Measurements from ENCODE around the gene ITGA3.
"Not testable (repeated sequence)": the region's sequence is repeated elsewhere in the genome, so short reads cannot be mapped to it uniquely, and the experiment has no call there.

The ITGA3 gene

GRCh38 chr17:50035945-50036344 is 20.0 kb upstream of the ITGA3 start:
- DNase-seq: no peak

- no peak for DNase-seq
Measured at GRCh38 chr17:50036455-50037261, 19.3 kb upstream of the ITGA3 start.

GRCh38 chr17:50037321-50038107 is 18.4 kb upstream of the ITGA3 start:
- no peak for DNase-seq

- no peak for DNase-seq
Measured at GRCh38 chr17:50039058-50039457, 16.9 kb upstream of the ITGA3 start.

GRCh38 chr17:50040496-50040895 is 15.4 kb upstream of the ITGA3 start:
- not testable (repeated sequence) for DNase-seq

- DNase-seq: no peak
Measured at GRCh38 chr17:50042211-50042610, 13.7 kb upstream of the ITGA3 start.

GRCh38 chr17:50043290-50044148 is 12.4 kb upstream of the ITGA3 start:
- DNase-seq: no peak

- DNase-seq: no peak
Measured at GRCh38 chr17:50044483-50044882, 11.4 kb upstream of the ITGA3 start.

- no peak for DNase-seq
Measured at GRCh38 chr17:50045154-50045553, 10.8 kb upstream of the ITGA3 start.

- DNase-seq: no peak
Measured at GRCh38 chr17:50046179-50046578, 9.7 kb upstream of the ITGA3 start.

GRCh38 chr17:50046667-50047066 is 9.2 kb upstream of the ITGA3 start:
- DNase-seq: no peak

GRCh38 chr17:50047083-50047482 is 8.8 kb upstream of the ITGA3 start:
- DNase-seq: no peak

- peak; percentile 16 to 44 for DNase-seq
Measured at GRCh38 chr17:50047488-50048126, 8.3 kb upstream of the ITGA3 start.

- DNase-seq: no peak
Measured at GRCh38 chr17:50048146-50048720, 7.7 kb upstream of the ITGA3 start.

- no peak for DNase-seq
Measured at GRCh38 chr17:50048988-50049387, 6.9 kb upstream of the ITGA3 start.

- no peak for DNase-seq
Measured at GRCh38 chr17:50049636-50050035, 6.3 kb upstream of the ITGA3 start.

- DNase-seq: no peak
Measured at GRCh38 chr17:50050431-50051032, 5.4 kb upstream of the ITGA3 start.

- DNase-seq: peak; percentile 81 to 89
Measured at GRCh38 chr17:50051082-50051576, 4.8 kb upstream of the ITGA3 start.

- DNase-seq: peak in 1 of 2 experiments; percentile 12
Measured at GRCh38 chr17:50051606-50052005, 4.3 kb upstream of the ITGA3 start.

- DNase-seq: no peak
Measured at GRCh38 chr17:50052241-50052796, 3.6 kb upstream of the ITGA3 start.

Data from activated CD4-positive, alpha-beta T cell treated with anti-CD3 and anti-CD28 coated beads, Interleukin-2, amount 50 U/mL, for 48 hours (primary cell).